ENCODE data around the gene CUBN.

DNA sequence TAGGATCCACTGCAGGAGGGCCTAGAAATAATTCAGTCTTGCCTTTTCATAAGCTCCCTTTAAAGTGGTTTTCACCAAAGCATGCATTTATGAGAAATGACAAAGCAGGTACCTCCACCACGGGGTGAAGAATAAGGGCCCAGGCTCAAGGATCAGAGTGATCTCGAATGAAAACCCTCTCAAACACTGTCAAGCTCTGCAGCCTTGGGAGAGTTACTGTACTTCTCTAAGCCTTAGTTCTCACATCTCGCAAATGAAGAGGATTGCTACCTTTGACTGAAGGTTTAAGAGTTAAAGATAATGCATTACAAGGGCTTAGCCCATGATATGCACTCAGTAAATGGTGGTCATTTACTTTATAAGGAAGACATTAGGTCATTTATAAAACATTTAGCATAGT is 81.7 kb downstream of the CUBN start:
- TF ChIP-seq SRSF1 (optimal IDR thresholded peaks at IDR 0.05; ENCODE audit: low read depth, low read length) (no peak), JUN (CRISPR knock-in tag; IDR thresholded peaks at IDR 0.05) (no peak), YY1 (IDR thresholded peaks at IDR 0.05; ENCODE audit: insufficient read depth, insufficient replicate concordance, low read depth, low read length) (no peak), GZF1 (CRISPR knock-in tag; IDR thresholded peaks at IDR 0.05) (no peak), RARG (CRISPR knock-in tag; IDR thresholded peaks at IDR 0.05; ENCODE audit: low read depth) (no peak), ZNF260 (CRISPR knock-in tag; IDR thresholded peaks at IDR 0.05; ENCODE audit: borderline replicate concordance, low read depth) (no peak), ZNF451 (CRISPR knock-in tag; IDR thresholded peaks at IDR 0.05) (no peak), BHLHE40 (IDR thresholded peaks at IDR 0.05; ENCODE audit: low read length) (no peak), MAZ (IDR thresholded peaks at IDR 0.05; ENCODE audit: borderline replicate concordance, low read depth, low read length) (no peak), MAZ (CRISPR knock-in tag; IDR thresholded peaks at IDR 0.05; ENCODE audit: low read depth) (no peak), ZNF644 (CRISPR knock-in tag; IDR thresholded peaks at IDR 0.05; ENCODE audit: low read depth) (no peak)
- TF ChIP-seq, protein P1, sequence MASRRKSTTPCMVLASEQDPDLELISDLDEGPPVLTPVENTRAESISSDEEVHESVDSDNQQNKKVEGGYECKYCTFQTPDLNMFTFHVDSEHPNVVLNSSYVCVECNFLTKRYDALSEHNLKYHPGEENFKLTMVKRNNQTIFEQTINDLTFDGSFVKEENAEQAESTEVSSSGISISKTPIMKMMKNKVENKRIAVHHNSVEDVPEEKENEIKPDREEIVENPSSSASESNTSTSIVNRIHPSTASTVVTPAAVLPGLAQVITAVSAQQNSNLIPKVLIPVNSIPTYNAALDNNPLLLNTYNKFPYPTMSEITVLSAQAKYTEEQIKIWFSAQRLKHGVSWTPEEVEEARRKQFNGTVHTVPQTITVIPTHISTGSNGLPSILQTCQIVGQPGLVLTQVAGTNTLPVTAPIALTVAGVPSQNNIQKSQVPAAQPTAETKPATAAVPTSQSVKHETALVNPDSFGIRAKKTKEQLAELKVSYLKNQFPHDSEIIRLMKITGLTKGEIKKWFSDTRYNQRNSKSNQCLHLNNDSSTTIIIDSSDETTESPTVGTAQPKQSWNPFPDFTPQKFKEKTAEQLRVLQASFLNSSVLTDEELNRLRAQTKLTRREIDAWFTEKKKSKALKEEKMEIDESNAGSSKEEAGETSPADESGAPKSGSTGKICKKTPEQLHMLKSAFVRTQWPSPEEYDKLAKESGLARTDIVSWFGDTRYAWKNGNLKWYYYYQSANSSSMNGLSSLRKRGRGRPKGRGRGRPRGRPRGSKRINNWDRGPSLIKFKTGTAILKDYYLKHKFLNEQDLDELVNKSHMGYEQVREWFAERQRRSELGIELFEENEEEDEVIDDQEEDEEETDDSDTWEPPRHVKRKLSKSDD (CRISPR knock-in tag; IDR thresholded peaks at IDR 0.05; ENCODE audit: low read depth), result no peak
- TF ChIP-seq, protein P2, sequence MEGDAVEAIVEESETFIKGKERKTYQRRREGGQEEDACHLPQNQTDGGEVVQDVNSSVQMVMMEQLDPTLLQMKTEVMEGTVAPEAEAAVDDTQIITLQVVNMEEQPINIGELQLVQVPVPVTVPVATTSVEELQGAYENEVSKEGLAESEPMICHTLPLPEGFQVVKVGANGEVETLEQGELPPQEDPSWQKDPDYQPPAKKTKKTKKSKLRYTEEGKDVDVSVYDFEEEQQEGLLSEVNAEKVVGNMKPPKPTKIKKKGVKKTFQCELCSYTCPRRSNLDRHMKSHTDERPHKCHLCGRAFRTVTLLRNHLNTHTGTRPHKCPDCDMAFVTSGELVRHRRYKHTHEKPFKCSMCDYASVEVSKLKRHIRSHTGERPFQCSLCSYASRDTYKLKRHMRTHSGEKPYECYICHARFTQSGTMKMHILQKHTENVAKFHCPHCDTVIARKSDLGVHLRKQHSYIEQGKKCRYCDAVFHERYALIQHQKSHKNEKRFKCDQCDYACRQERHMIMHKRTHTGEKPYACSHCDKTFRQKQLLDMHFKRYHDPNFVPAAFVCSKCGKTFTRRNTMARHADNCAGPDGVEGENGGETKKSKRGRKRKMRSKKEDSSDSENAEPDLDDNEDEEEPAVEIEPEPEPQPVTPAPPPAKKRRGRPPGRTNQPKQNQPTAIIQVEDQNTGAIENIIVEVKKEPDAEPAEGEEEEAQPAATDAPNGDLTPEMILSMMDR (CRISPR knock-in tag; IDR thresholded peaks at IDR 0.05), result no peak
